GM18526 (cell line): ENCODE results near the gene MTA2.
A peak's percentile ranks its signal among the peaks of the same experiment; 100 is the strongest.

Source experiments
- POLR2A ChIP-seq: IDR thresholded peaks from 3 replicates; pipeline ENCODE4 v1.6.1; 2011; ENCODE audit not compliant: insufficient read length; ENCODE audit errors: extremely low read depth

The MTA2 gene

GRCh38 chr11:62546244-62546928, 55.3 kb downstream of the MTA2 start, which contains the start of gene AHNAK:
TSS of gene AHNAK (minus strand) at chr11:62546806. CDS start at chr11:62536098, 10,708 bp downstream.
- peak; percentile 33 for TF ChIP-seq POLR2A

DNA sequence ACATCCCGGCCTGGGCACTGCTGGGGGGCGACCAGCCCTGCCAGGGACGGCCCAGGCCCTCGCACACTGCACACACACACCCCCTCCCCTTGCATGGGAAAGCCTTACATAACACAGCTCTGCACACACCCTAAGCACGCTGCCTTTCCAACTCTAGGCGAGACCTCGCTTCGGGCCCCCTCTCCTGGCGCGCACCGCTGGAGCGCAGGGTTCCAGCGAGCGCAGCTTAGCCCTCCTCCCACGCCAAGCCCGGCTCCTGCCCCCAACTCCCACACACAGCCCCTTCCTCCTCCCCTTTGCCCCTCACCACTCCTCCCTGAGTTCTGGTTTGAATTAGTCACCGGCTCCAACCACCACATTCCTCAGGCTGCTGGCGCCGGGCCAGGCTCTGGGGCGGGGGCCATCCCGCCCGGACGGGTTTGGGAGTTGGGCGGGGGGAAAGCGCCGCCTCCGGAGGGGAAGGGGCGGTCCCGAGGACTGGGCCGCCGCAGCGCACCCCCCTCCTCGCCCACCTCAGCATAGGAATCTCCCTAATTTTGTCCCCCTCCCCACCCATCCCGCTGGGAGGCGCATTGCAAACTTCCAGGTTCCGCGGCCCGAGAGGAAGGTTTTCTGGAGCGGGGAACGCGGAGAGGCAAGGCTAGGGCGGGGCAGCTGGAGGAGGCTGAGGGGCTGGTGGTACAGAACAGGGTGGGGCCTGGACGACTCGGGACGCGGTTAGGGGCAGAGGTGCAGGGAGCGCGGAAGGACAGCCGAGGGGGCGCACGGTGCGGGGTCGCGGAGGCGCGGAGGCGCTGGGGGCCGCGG, 56.0 kb downstream of the MTA2 start:
- TF ChIP-seq POLR2A: no peak

GRCh38 chr11:62544581-62545436, 56.9 kb downstream of the MTA2 start:
- no peak for TF ChIP-seq POLR2A

GRCh38 chr11:62543680-62544444, 57.8 kb downstream of the MTA2 start:
- no peak for TF ChIP-seq POLR2A
